Astrocyte (in vitro differentiated cells and primary cell): Measurements from ENCODE around the gene SHC3.

Experiments
- EZH2 ChIP-seq: IDR thresholded peaks from 2 replicates; pipeline ENCODE4 v1.6.1; 2012; ENCODE audit warnings: mild to moderate bottlenecking, low read length, inconsistent platforms; ENCODE audit not compliant: insufficient read depth
- TF ChIP-seq, protein P1 (sequence below): IDR thresholded peaks from 2 replicates; pipeline ENCODE4 v1.5.1; 2011; ENCODE audit warnings: low read depth, mild to moderate bottlenecking, inconsistent platforms, low read length, moderate library complexity; ENCODE audit not compliant: insufficient read depth

DNA sequence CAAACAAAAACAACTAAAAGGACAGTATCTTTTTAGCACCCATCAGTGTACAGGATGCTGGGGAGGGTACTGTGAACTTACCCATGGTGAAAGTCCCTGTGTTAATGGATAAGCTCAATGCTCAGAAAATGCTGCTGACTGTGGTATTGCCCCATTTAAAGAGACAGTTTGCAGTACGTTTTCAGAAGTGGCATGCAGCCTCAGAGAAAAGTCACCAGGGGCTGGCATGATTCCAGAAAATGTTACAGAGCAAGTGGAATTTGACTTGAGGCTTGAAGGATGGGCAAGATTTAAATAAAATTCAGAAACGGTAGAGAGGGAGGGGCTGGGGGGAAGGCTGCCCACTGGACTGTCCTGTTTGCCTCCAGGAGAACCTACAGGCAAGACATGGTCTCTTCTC, 180.1 kb downstream of the SHC3 start:
- TF ChIP-seq, protein P1, sequence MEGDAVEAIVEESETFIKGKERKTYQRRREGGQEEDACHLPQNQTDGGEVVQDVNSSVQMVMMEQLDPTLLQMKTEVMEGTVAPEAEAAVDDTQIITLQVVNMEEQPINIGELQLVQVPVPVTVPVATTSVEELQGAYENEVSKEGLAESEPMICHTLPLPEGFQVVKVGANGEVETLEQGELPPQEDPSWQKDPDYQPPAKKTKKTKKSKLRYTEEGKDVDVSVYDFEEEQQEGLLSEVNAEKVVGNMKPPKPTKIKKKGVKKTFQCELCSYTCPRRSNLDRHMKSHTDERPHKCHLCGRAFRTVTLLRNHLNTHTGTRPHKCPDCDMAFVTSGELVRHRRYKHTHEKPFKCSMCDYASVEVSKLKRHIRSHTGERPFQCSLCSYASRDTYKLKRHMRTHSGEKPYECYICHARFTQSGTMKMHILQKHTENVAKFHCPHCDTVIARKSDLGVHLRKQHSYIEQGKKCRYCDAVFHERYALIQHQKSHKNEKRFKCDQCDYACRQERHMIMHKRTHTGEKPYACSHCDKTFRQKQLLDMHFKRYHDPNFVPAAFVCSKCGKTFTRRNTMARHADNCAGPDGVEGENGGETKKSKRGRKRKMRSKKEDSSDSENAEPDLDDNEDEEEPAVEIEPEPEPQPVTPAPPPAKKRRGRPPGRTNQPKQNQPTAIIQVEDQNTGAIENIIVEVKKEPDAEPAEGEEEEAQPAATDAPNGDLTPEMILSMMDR = no peak
- TF ChIP-seq EZH2 = no peak
